Fibroblast of villous mesenchyme (primary cell): Measurements from ENCODE around the gene KCNJ1. TPM values are rescaled to one million over a fixed set of nuclear protein-coding genes. Genes with fewer than 3 reads are reported as not detected.

Experiments used
- DNase-seq: peaks from one replicate; pipeline ENCODE4 v3.0.0-alpha.2; 2010; ENCODE audit warnings: low read depth
- H3K4me3 ChIP-seq: 2 replicates; pipeline ENCODE4 v1.5.1; 2011; ENCODE audit warnings: low read depth, mild to moderate bottlenecking, low read length
- CTCF ChIP-seq: IDR thresholded peaks from 2 replicates; pipeline ENCODE4 v1.5.1; 2012; ENCODE audit warnings: low read depth, mild to moderate bottlenecking, low read length; ENCODE audit not compliant: insufficient read depth
- total RNA-seq: library from RNA; depleted of rRNA; stranded (reverse); fragments of >200 nt; gene quantifications from 2 replicates; pipeline ENCODE4 v1.2.3, GENCODE V29; 2012

Gene KCNJ1
- total RNA-seq, 1 donor: not detected

GRCh38 chr11:128804481-128804880 lies 62.6 kb downstream of the KCNJ1 start:
- peak; percentile 40 for DNase-seq
- no peak overlapping the region for H3K4me3 ChIP-seq
- TF ChIP-seq CTCF: no peak

- no peak overlapping the region for H3K4me3 ChIP-seq
- no peak for TF ChIP-seq CTCF
- no peak for DNase-seq
Measured at GRCh38 chr11:128803449-128804245, 63.4 kb downstream of the KCNJ1 start.

GRCh38 chr11:128803011-128803410 lies 64.1 kb downstream of the KCNJ1 start:
- no peak for DNase-seq
- TF ChIP-seq CTCF: no peak
- H3K4me3 ChIP-seq: no peak overlapping the region

- no peak overlapping the region for H3K4me3 ChIP-seq
- DNase-seq: peak; percentile 14
- TF ChIP-seq CTCF: peak; percentile 47
Measured at GRCh38 chr11:128802358-128802981, 64.6 kb downstream of the KCNJ1 start.

- TF ChIP-seq CTCF: no peak
- DNase-seq: no peak
- no peak overlapping the region for H3K4me3 ChIP-seq
Measured at GRCh38 chr11:128800871-128801417, 66.2 kb downstream of the KCNJ1 start.

- DNase-seq: peak; percentile 37
- TF ChIP-seq CTCF: no peak
- H3K4me3 ChIP-seq: no peak overlapping the region
Measured at GRCh38 chr11:128796270-128796669, 70.8 kb downstream of the KCNJ1 start.
